ENCODE data around the gene PCMTD2.
"Not testable (repeated sequence)": the region's sequence is repeated elsewhere in the genome, so short reads cannot be mapped to it uniquely, and the experiment has no call there.

Gene PCMTD2

GRCh38 chr20:64286447-64287263 is 31.1 kb downstream of the PCMTD2 start:
- DNase-seq (ENCODE audit: low spot score): not testable (repeated sequence)

GRCh38 chr20:64287264-64287590 is 31.7 kb downstream of the PCMTD2 start:
- DNase-seq (ENCODE audit: low spot score): not testable (repeated sequence)

DNA sequence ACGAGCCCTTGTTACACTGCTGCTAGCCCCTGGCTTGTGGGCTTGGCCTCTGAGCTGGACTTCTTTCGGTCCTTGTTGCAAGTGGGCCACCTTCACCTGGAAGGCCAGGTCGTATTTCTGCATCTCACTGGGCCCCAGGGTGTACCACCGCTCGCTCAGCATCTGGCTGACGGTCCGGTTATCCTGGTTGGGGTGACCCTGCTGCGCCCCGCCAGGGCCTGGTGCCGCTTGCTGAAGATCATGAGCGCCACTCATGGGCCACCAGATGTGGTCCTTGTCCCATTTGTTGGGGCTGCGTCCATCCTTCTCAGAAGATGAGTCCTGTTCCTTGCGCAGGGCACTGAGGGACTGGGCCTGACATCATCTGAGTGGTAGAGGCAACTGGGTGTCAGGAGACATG is 36.6 kb downstream of the PCMTD2 start:
- DNase-seq (ENCODE audit: low spot score): not testable (repeated sequence)

- DNase-seq (ENCODE audit: low spot score): not testable (repeated sequence)
Observed at GRCh38 chr20:64303086-64303485, 47.5 kb downstream of the PCMTD2 start.

GRCh38 chr20:64313761-64314160 is 58.2 kb downstream of the PCMTD2 start:
- DNase-seq (ENCODE audit: low spot score): not testable (repeated sequence)

DNA sequence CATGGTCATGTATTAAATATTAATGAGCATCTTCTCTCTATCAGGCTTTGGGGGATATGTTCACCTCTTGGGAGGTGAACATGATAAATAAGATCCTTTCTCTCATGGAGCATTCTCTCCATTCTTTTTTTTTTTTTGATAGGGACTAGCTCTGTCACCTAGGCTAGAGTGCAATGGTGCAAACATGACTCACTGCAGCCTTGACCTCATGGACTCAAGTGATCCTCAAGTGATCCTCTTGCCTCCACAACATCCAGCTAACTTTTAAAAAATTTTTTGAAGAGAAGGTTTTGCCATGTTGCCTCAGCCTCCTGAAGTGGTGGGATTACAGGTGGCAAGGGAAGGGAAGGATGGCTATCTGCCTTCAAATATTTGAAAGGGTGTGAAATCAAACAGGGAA is 59.8 kb downstream of the PCMTD2 start:
- not testable (repeated sequence) for DNase-seq (ENCODE audit: low spot score)

DNA sequence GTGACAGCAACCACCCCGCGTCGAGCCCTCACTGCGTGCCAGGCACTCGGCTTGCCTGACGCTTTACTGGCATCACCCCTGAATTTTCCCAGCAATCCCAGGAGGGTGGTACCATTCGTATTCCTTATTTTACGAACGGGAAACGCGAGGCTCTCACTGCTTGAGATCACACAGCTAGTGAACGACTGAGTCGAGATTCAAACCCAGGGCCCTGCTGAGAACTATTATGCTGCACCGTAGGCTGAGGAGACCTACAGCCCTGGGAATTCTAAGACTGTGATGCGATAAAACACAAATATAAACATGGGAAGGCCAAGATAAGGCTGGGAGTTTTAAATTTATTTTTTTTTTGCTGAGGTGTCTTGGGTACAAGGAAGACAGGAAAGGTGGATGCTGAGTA is 60.3 kb downstream of the PCMTD2 start:
- not testable (repeated sequence) for DNase-seq (ENCODE audit: low spot score)

DNA sequence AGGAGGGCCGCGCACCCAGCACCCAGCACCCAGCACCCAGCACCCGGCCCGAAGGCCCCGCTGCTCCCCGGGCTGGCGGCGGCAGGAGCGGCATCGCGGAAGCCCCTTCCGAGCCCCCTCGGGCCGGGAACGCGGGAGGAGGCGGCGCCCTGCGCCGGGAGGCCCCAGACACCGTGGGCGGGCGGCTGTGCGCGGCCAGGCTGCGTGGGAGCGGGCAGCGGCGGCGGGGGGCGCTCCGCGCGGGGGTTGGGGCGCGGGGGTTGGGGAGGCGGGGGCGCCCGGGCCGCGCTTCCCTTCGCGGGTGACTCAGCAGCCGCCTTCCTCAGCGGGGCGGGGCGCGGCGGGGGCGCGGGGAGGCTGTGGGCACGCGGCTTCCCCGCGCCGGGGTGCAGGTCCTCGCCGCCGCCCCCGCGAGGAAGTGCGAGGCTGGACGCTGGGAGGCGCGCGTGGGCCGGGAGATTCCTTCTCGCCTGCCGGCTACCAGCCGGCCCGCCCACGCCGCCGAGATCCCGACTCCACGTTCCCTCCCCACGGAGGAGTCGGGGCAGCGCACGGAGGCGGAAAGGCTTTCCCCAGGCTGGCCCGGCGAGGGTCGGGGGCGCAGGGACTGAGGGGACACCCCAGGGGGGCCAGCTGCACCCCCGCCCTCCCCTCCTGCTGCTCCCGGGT is 61.0 kb downstream of the PCMTD2 start:
- DNase-seq (ENCODE audit: low spot score): not testable (repeated sequence)

DNA sequence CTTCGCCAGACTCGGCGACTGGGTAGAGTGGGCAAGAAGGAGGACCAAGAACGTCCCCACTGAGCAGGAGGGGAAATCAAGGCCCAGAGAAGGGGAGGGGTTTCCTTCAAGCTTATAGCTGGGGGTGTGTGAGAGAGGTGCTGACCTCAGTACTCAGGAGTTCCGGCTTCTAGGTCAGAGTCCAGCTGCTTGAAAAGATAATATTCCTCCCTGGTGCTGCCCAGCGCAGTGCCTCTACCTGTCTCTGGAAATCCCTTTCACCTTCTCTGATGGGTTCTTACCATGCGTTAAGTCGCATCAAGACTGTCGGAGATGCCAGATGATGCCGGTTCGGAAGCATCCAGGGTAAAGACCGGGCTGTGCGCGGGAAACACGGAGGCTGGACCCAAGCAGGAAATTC is 61.8 kb downstream of the PCMTD2 start:
- DNase-seq (ENCODE audit: low spot score): not testable (repeated sequence)

DNA sequence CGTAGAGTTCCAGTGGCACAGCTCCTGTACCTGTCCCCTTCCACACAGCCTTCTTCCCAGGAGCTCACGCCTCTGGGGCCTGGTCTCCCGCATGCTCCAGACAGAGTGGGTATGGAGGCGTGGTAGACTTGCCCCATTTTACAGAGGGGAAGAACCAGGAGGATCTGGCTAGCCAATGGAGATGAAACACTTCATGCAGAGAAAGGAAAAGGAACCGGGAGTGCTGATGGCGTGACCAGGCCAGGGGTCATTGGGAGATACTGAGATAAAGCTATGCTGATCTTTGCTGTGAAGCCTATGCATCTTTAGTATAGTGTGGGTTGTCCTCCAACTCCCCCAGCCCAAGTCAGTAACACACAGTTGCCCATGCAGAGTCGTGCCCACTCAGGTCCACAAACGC is 62.5 kb downstream of the PCMTD2 start:
- not testable (repeated sequence) for DNase-seq (ENCODE audit: low spot score)

DNA sequence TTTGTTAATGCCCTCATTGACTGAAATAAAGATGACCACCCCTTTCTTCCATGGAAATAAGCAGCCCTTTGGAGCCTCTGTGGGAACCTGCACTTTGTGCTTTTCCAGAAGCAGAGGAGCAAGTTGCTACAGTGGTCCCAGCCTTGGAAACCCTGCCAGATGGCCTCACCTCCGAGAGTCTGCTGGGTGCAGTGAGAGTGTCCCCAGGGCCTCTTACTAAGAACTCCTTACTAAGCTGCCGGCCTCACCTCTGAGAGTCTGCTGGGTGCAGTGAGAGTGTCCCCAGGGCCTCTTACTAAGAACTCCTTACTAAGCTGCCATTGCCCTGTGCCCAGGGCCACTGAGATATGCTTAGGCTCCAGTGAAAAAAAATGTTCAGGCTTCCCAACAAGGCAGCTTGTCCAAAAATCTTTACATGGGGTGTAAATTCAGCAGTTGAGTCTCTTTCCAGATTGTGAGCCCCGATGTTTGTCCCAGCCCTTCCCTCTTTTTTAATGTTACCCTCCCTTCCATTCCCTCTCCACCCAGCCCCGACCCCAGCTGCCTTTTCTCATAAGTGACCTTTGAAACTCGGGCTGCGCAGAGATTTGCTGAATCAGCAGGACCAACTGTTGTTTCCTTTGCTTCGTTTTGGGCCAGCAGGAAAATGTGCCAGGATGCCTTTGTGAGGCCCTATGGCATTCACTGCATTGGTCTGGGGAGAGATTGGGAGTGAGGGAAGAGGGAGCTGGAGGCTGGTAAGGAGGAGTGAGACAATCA is 66.7 kb downstream of the PCMTD2 start:
- not testable (repeated sequence) for DNase-seq (ENCODE audit: low spot score)

Data from hepatic stellate cell (primary cell).